ENCODE measurements around the gene MAPK9. TPM values are rescaled to one million over a fixed set of nuclear protein-coding genes. Genes with fewer than 3 reads are reported as not detected.

MAPK9 gene
- total RNA-seq = 90.8 TPM

GRCh38 chr5:180291943-180292831 lies at the start of gene MAPK9:
MAPK9 (minus strand) TSS chr5:180292083; CDS start chr5:180280561, 11,522 bp downstream.
- DNase-seq = peak; percentile 74

GRCh38 chr5:180341595-180341994 lies 49.7 kb upstream of the MAPK9 start:
- DNase-seq = no peak

- DNase-seq = no peak
Measured at GRCh38 chr5:180340856-180341255, 49.0 kb upstream of the MAPK9 start.

- no peak for DNase-seq
Measured at GRCh38 chr5:180339583-180340183, 47.8 kb upstream of the MAPK9 start.

GRCh38 chr5:180338001-180338707 lies 46.3 kb upstream of the MAPK9 start:
- DNase-seq = no peak

- DNase-seq = no peak
Measured at GRCh38 chr5:180336234-180337020, 44.5 kb upstream of the MAPK9 start.

- no peak for DNase-seq
Measured at GRCh38 chr5:180335614-180336233, 43.8 kb upstream of the MAPK9 start.

- no peak for DNase-seq
Measured at GRCh38 chr5:180334751-180335613, 43.1 kb upstream of the MAPK9 start.

GRCh38 chr5:180334176-180334575 lies 42.3 kb upstream of the MAPK9 start:
- no peak for DNase-seq

GRCh38 chr5:180333661-180334060 lies 41.8 kb upstream of the MAPK9 start:
- DNase-seq = no peak

GRCh38 chr5:180332861-180333260 lies 41.0 kb upstream of the MAPK9 start:
- no peak for DNase-seq

GRCh38 chr5:180332051-180332517 lies 40.2 kb upstream of the MAPK9 start:
- no peak for DNase-seq

- DNase-seq = no peak
Measured at GRCh38 chr5:180331647-180331950, 39.7 kb upstream of the MAPK9 start.

- no peak for DNase-seq
Measured at GRCh38 chr5:180330810-180331646, 39.1 kb upstream of the MAPK9 start.

- DNase-seq = no peak
Measured at GRCh38 chr5:180330270-180330648, 38.4 kb upstream of the MAPK9 start.

GRCh38 chr5:180329606-180330269 lies 37.9 kb upstream of the MAPK9 start:
- DNase-seq = no peak

- DNase-seq = no peak
Measured at GRCh38 chr5:180329138-180329435, 37.2 kb upstream of the MAPK9 start.

GRCh38 chr5:180328296-180329137 lies 36.6 kb upstream of the MAPK9 start:
- peak; percentile 65 for DNase-seq

Measured in occipital lobe (tissue), 2 donors.